ENCODE results near the gene ASF1B.

Gene ASF1B

GRCh38 chr19:14135985-14136508 is 342 bp downstream of the ASF1B start:
- no peak for DNase-seq (ENCODE audit: low spot score)

- DNase-seq (ENCODE audit: low spot score): no peak
These were observed 1.0 kb downstream of the ASF1B start for GRCh38 chr19:14135355-14135754.

GRCh38 chr19:14127929-14128509 is 8.4 kb downstream of the ASF1B start:
- DNase-seq (ENCODE audit: low spot score): no peak

GRCh38 chr19:14127176-14127575 is 9.2 kb downstream of the ASF1B start:
- DNase-seq (ENCODE audit: low spot score): no peak

- DNase-seq (ENCODE audit: low spot score): no peak
These were observed 13.5 kb downstream of the ASF1B start for GRCh38 chr19:14122924-14123323.

GRCh38 chr19:14120497-14120780 is 15.9 kb downstream of the ASF1B start:
- no peak for DNase-seq (ENCODE audit: low spot score)

- no peak for DNase-seq (ENCODE audit: low spot score)
These were observed 16.5 kb downstream of the ASF1B start for GRCh38 chr19:14119644-14120496.

- DNase-seq (ENCODE audit: low spot score): no peak
These were observed 17.2 kb downstream of the ASF1B start for GRCh38 chr19:14119146-14119545.

GRCh38 chr19:14118165-14119051 is 18.0 kb downstream of the ASF1B start:
- DNase-seq (ENCODE audit: low spot score): no peak

GRCh38 chr19:14117668-14118164 is 18.7 kb downstream of the ASF1B start, which contains the start of gene PRKACA:
PRKACA (minus strand) TSS chr19:14117762; CDS start chr19:14117547, 215 bp downstream.
- peak; percentile 99 for DNase-seq (ENCODE audit: low spot score)

GRCh38 chr19:14116918-14117578 is 19.3 kb downstream of the ASF1B start:
- no peak for DNase-seq (ENCODE audit: low spot score)

- no peak for DNase-seq (ENCODE audit: low spot score)
These were observed 19.9 kb downstream of the ASF1B start for GRCh38 chr19:14116525-14116917.

- no peak for DNase-seq (ENCODE audit: low spot score)
These were observed 20.6 kb downstream of the ASF1B start for GRCh38 chr19:14115756-14116155.

- DNase-seq (ENCODE audit: low spot score): no peak
These were observed 21.5 kb downstream of the ASF1B start for GRCh38 chr19:14114854-14115253.

- no peak for DNase-seq (ENCODE audit: low spot score)
These were observed 21.9 kb downstream of the ASF1B start for GRCh38 chr19:14114439-14114838.

GRCh38 chr19:14113762-14114414 is 22.5 kb downstream of the ASF1B start:
- DNase-seq (ENCODE audit: low spot score): no peak

GRCh38 chr19:14112809-14113385 is 23.5 kb downstream of the ASF1B start:
- DNase-seq (ENCODE audit: low spot score): no peak

- DNase-seq (ENCODE audit: low spot score): no peak
These were observed 24.2 kb downstream of the ASF1B start for GRCh38 chr19:14112051-14112808.

GRCh38 chr19:14111486-14111885 is 24.9 kb downstream of the ASF1B start:
- DNase-seq (ENCODE audit: low spot score): no peak

- no peak for DNase-seq (ENCODE audit: low spot score)
These were observed 25.7 kb downstream of the ASF1B start for GRCh38 chr19:14110650-14111049.
